Heart right ventricle (tissue), 16 donors: ENCODE measurements around the gene HEXIM1. TPM values are rescaled to one million over a fixed set of nuclear protein-coding genes. Genes with fewer than 3 reads are reported as not detected.

ENCODE experiments used
- ATAC-seq, 8 donors: fragments of 200-7000 bp; cut with Tn5 transposase; one replicate each; pipeline ENCODE4 v1.9.1; 2020; ENCODE audit warnings: mild to moderate bottlenecking in 8 of 8, moderate library complexity in 8 of 8, moderate number of reproducible peaks in 1 of 8
- DNase-seq, 2 donors: peaks; one replicate each; pipeline ENCODE4 v3.0.0-alpha.2; 2020
- H3K27ac ChIP-seq, 10 donors: fragments of 200-600 bp; sonication (generic) in 2 of 10; one replicate each; pipeline versions ENCODE4 v1.5.0 to v1.8.0; 2020 to 2022; ENCODE audit warnings: mild to moderate bottlenecking in 3 of 10
- H3K27me3 ChIP-seq, 7 donors: fragments of 200-600 bp; one replicate each; pipeline ENCODE4 v1.8.0; 2021 to 2022; ENCODE audit warnings: mild to moderate bottlenecking in 2 of 7
- H3K36me3 ChIP-seq, 9 donors: fragments of 200-600 bp; sonication (generic) in 1 of 9; one replicate each; pipeline versions ENCODE4 v1.5.0 to v1.8.0; 2020 to 2022; ENCODE audit warnings: mild to moderate bottlenecking in 2 of 9
- H3K4me1 ChIP-seq, 9 donors: fragments of 200-600 bp; sonication (generic) in 1 of 9; one replicate each; pipeline versions ENCODE4 v1.5.0 to v1.8.0; 2020 to 2022; ENCODE audit warnings: mild to moderate bottlenecking in 4 of 9
- H3K4me3 ChIP-seq, 10 donors: fragments of 200-600 bp; sonication (generic) in 2 of 10; one replicate each; pipeline versions ENCODE4 v1.5.0 to v1.8.0; 2020 to 2022; ENCODE audit warnings: mild to moderate bottlenecking in 7 of 10, moderate library complexity in 2 of 10
- H3K9me3 ChIP-seq, 11 donors: fragments of 200-600 bp in 10 of 11; sonication (generic) in 2 of 11; one replicate each; pipeline versions ENCODE4 v1.5.0 to v1.8.0; 2013 to 2022; ENCODE audit warnings: mild to moderate bottlenecking in 2 of 11, control low read depth in 1 of 11, moderate library complexity in 1 of 11
- CTCF ChIP-seq, 9 donors: fragments of 200-600 bp; sonication (generic) in 2 of 9; IDR thresholded peaks; one replicate each; pipeline versions ENCODE4 v1.5.0 to v1.8.0; 2021 to 2022; ENCODE audit warnings: antibody characterized with exemption in 9 of 9, mild to moderate bottlenecking in 5 of 9, moderate library complexity in 1 of 9
- WGBS, 2 donors: extraction: QIAGEN DNeasy Blood & Tissue Kit; methylation state at CpG; one replicate each; pipeline ENCODE4 v1.1.7; 2013; ENCODE audit warnings: inconsistent platforms in 1 of 2; 5-methylcytosine and 5-hydroxymethylcytosine counted together
- intact Hi-C, 10 donors: fragments of 100-400 bp; cut with DNase I; formaldehyde crosslinking; loops; one replicate each; pipeline versions ENCODE4 v1.11.1 to v1.14.2; 2022
- polyA plus RNA-seq, 2 donors: library from polyadenylated mRNA; stranded (reverse); fragments of 200-250 nt; gene quantifications; one replicate each; pipeline ENCODE4 v1.2.3, GENCODE V29; 2013
- total RNA-seq, 10 donors: library from RNA; stranded (reverse); fragmentation: NEBNext Ultra II Directional in 3 of 10; extraction: Animal tissue kit (Norgen Biotek cat#: 25700) in 3 of 10; gene quantifications; one replicate each; pipeline versions ENCODE4 v1.2.1 to v1.2.4, GENCODE V29; 2021 to 2023
- donor health status: Arrhythmogenic right ventricular cardiomyopathy.
- donor health status: ischemic (EF 13 %, LVEDD 7.1; RV severe dilation, severe dysfunction).
- donor health status: healthy with polysubstance abuse.
- donor health status: DM: no; HTN: yes; CAD: no.
- donor health status: DM: no; HTN: no; CAD: no.
- donor health status: ischemic (EF 25% LVEDD 6.9; RV normal size, moderate dysfunction).
- donor health status: ischemic (EF 25% LVEDD 5.7; RV mildly dilated, moderate dysfunction).
- donor health status: healthy.
- donor health status: DM: yes; HTN: yes; CAD: no.
- donor health status: Ischemic cardiomyopathy.
- donor health status: ischemic (EF 35%, LVEDD 5.7; RV mildly dilated, moderate dysfunction).
- donor health status: nonischemic (EF 11% LVEDD 7.7; RV severe dilation, severe dysfunction).
- donor health status: DM: yes; HTN: yes; CAD: no.
- donor health status: PGD.
- donor health status: ischemic (EF 29% LVEDD 5.4; RV normal size, mild dysfunction).
- donor health status: nonischemic (EF 23%, LVEDD 6.1; RV moderate dilation, normal function).

Gene HEXIM1
- total and polyA plus RNA-seq, 12 donors: 8.4 to 37.4 (median 18.3) TPM

DNA sequence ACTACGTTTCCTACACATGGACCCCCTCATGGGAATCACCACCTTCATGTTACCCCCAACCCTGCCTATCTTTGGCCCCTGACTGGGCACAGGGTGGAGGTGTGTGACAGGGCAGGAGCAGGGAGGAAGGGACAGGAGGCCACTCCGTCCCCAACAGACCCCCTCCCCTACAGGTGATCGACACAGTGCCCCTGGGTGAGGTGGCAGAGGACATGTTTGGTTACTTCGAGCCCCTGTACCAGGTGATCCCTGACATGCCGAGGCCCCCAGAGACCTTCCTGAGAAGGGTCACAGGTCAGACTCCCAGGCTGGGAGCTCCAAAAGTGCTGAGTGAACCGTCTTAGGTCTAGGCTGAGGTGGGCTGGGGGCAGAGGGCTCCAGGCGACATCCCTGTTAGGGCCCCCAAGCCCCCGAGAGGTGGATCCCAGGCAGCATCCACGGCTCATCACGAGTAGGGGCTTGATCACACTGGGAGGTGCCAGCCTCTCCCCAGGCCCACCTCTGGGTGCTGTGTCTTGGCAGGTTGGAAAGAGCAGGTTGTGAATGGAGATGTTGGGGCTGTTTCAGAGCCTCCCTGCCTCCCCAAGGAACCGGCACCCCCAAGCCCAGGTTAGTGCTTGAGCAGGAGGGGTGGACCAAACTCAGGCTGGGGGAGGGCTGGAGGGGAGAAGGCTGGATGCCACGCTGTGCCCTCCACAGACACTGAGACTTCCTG lies 11.3 kb upstream of the HEXIM1 start:
- ATAC-seq: no peak
- TF ChIP-seq CTCF (IDR thresholded peaks at IDR 0.05): no peak
- DNase-seq: no peak
- H3K27me3 ChIP-seq: no peaks in the 10 kb centered on the region
- H3K36me3 ChIP-seq: peaks cover 0 to 28% (median 0%) of the 10 kb centered on the region in 9 donors
- peaks cover 8 to 25% (median 20%) of the 10 kb centered on the region in 9 donors for H3K4me1 ChIP-seq
- H3K27ac ChIP-seq: no peak overlapping the region
- WGBS, 2 donors: 89 to 95% methylated on average over 12 of the region's 12 CpGs
- no peak overlapping the region for H3K4me3 ChIP-seq
- H3K9me3 ChIP-seq: no peaks in the 10 kb centered on the region
- intact Hi-C loops: loop anchor here in 3 of 10 donors (5.0 to 10.0 kb wide), 2 partner anchors 60 to 248 kb away; no protein-coding TSS in a partner anchor

DNA sequence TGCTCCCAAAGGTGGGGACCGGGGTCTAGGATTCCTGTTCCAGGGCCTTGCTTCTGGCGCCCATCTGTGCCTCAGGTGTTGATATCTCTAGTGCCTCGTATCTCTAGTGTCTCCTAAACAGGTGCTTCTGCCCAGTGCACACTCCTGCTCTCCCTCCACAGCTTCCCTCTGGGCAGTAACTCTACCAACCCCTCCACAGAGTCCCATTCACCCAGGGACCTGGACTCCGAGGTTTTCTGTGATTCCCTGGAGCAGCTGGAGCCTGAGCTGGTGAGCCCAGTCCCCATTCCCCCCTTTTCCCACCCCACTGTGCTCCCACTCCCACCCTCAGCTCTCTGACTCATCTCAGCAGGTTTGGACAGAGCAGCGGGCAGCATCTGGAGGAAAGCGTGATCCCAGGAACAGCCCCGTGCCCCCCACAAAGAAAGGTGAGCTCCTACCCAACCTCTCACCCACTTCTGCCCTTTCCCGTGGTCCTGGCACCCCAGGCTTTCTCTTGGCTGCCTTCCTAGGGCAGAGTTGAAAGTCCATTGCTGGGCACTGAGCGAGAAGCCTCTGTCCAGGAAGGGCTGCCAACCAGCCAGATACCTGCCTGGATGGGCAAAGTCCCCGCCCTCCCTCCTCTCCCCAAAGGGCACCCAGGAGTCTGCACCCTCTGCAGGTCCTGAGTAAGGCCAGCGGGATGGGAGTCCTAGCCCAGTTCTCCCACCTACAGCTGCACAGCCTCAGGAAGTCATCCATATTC lies 10.5 kb upstream of the HEXIM1 start:
- intact Hi-C loops: loop anchor here in 4 of 10 donors (2.0 to 10.0 kb wide), 3 partner anchors 57 to 247 kb away; no protein-coding TSS in a partner anchor
- Histone ChIP-seq H3K27ac (no peak overlapping the region), H3K36me3 (peaks cover 0 to 28% (median 0%) of the 10 kb centered on the region in 9 donors), H3K4me3 (no peak overlapping the region), H3K4me1 (peaks cover 8 to 24% (median 17%) of the 10 kb centered on the region in 9 donors), H3K27me3 (no peaks in the 10 kb centered on the region), H3K9me3 (no peaks in the 10 kb centered on the region)
- 89 to 90% methylated on average over 11 of the region's 11 CpGs for WGBS, 2 donors
- no peak for TF ChIP-seq CTCF (IDR thresholded peaks at IDR 0.05)
- DNase-seq (no peak), ATAC-seq (no peak)

DNA sequence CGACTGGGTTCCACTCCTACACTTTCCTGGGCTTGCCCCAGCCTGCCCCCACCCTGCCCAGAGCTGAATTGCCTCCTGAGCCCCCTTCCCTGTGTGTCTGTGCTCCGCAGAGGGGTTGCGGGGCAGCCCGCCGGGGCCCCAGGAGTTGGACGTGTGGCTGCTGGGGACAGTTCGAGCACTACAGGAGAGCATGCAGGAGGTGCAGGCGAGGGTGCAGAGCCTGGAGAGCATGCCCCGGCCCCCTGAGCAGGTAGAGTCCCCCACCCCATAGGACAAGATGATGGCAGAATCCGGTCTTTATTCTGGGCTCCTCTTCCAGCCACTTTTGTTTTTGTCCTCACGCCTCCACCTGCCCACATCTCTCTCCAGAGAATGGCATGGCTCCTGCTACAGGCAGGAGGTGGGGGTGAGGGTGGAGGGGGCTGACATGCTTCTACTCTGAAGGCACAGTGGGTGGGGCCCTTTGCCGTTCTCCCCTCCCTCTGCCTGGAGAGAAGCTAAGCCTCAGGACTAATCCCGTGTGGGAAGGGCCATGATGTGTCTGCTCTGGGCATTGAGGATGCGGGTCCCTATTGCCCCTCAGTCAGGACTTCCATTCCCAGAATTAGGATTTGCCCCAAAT lies 9.3 kb upstream of the HEXIM1 start:
- Histone ChIP-seq H3K27ac (no peak overlapping the region), H3K27me3 (no peaks in the 10 kb centered on the region), H3K4me1 (peaks cover 11 to 29% (median 23%) of the 10 kb centered on the region in 9 donors), H3K9me3 (no peaks in the 10 kb centered on the region), H3K4me3 (no peak overlapping the region), H3K36me3 (peaks cover 0 to 28% (median 0%) of the 10 kb centered on the region in 9 donors)
- DNase-seq: no peak
- ATAC-seq: no peak
- WGBS, 2 donors: 86 to 87% methylated on average over 14 of the region's 14 CpGs
- no peak for TF ChIP-seq CTCF (IDR thresholded peaks at IDR 0.05)
- intact Hi-C loops: loop anchor here in 4 of 10 donors (2.0 to 10.0 kb wide), 3 partner anchors 56 to 246 kb away; no protein-coding TSS in a partner anchor

GRCh38 chr17:45139533-45139920 lies 8.7 kb upstream of the HEXIM1 start:
- TF ChIP-seq CTCF (IDR thresholded peaks at IDR 0.05): no peak
- Histone ChIP-seq H3K4me3 (no peak overlapping the region), H3K4me1 (peaks cover 11 to 32% (median 26%) of the 10 kb centered on the region in 9 donors), H3K36me3 (peaks cover 0 to 28% (median 0%) of the 10 kb centered on the region in 9 donors), H3K27me3 (no peaks in the 10 kb centered on the region), H3K9me3 (no peaks in the 10 kb centered on the region), H3K27ac (no peak overlapping the region)
- ATAC-seq: no peak
- intact Hi-C loops: loop anchor here in 4 of 10 donors (2.0 to 10.0 kb wide), 3 partner anchors 55 to 245 kb away; no protein-coding TSS in a partner anchor
- 88% methylated on average over 4 of the region's 4 CpGs for WGBS, 2 donors
- DNase-seq: no peak
